ENCODE results near the gene MFSD2A.

DNA sequence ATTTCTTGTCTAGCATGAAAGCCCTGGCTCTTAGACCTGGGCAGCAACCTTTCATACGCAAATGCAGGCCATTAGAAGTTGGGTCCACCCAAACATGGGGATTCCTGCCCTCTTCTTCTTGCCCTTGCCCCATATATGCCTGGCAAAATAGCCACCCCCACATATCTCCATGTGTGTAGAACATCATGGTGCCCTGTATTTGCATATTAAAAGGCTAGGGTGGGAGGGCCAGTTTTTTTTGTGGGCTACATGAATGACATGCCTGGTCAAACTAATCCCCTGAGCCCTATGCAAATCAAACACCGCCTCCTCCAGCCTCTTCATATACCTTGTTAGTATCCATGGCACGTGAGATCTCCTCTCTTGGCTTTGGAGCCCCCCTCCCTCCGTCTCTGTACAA lies 24.7 kb downstream of the MFSD2A start:
- TF ChIP-seq CTCF (IDR thresholded peaks at IDR 0.05) = no peak
- no peak for TF ChIP-seq POLR2A (IDR thresholded peaks at IDR 0.05)

Measured in Peyer's patch (tissue), 4 donors.